H1 (cell line): ENCODE data around the gene ADCY5. TPM values are rescaled to one million over a fixed set of nuclear protein-coding genes. Genes with fewer than 3 reads are reported as not detected.

Experiments used
- SIX5 ChIP-seq: IDR thresholded peaks from 2 replicates; pipeline ENCODE4 v1.6.1; 2011; ENCODE audit warnings: mild to moderate bottlenecking, low read depth, low read length
- polyA plus RNA-seq, 7 experiments: library from polyadenylated mRNA; depleted of rRNA in 3 of 7; stranded (reverse) in 5 of 7; unstranded in 2 of 7; fragments of >200 nt in 5 of 7; fragments of 200-250 nt in 2 of 7; gene quantifications; 1 replicate in 5 of 7; 2 replicates in 1 of 7; 4 replicates in 1 of 7; pipeline versions ENCODE4 v1.2.1 to v1.2.3, GENCODE V29; 2011 to 2013; ENCODE audit warnings: missing spikeins in 2 of 7, mixed read lengths in 2 of 7
- total RNA-seq: library from RNA; stranded (reverse); fragmentation: NEBNext Ultra II Directional; extraction: Animal tissue kit (Norgen Biotek cat#: 25700); gene quantifications from 2 replicates; pipeline ENCODE4 v1.2.1, GENCODE V29; 2021

Gene ADCY5
- total and polyA plus RNA-seq, 2 of the 8 experiments (the other 6 are each of a cell fraction or from before 2014, with no cell fraction given) = 18.9 to 40.8 TPM

- TF ChIP-seq SIX5 = no peak
- TF ChIP-seq, all 59 proteins: peak for 2
Observed at GRCh38 chr3:123267821-123268220, 181.1 kb downstream of the ADCY5 start (continued).
